Memory B cell (primary cell): ENCODE measurements around the gene CEP104.

Source experiments
- ATAC-seq: fragments of 150-1000 bp; cut with Tn5 transposase; 2 replicates; pipeline ENCODE4 v1.10.0; 2021; ENCODE audit warnings: low read depth, mild to moderate bottlenecking, moderate library complexity
- DNase-seq, 2 donors: peaks; one replicate each; pipeline ENCODE4 v3.0.0; 2022; ENCODE audit warnings: low spot score in 2 of 2
- H3K27ac Mint-ChIP-seq: one replicate; pipeline ENCODE4 v1.8.0; 2022; ENCODE audit warnings: mild to moderate bottlenecking, moderate library complexity, mixed read lengths
- H3K27me3 Mint-ChIP-seq: one replicate; pipeline ENCODE4 v1.8.0; 2022; ENCODE audit warnings: mixed read lengths
- H3K36me3 Mint-ChIP-seq: one replicate; pipeline ENCODE4 v1.8.0; 2022; ENCODE audit warnings: mild to moderate bottlenecking, mixed read lengths
- H3K4me1 Mint-ChIP-seq: one replicate; pipeline ENCODE4 v1.8.0; 2022; ENCODE audit warnings: mixed read lengths
- H3K4me3 Mint-ChIP-seq: one replicate; pipeline ENCODE4 v1.8.0; 2022; ENCODE audit warnings: mild to moderate bottlenecking, moderate library complexity, mixed read lengths
- H3K9me3 Mint-ChIP-seq: one replicate; pipeline ENCODE4 v1.8.0; 2022; ENCODE audit warnings: mixed read lengths

Gene CEP104

DNA sequence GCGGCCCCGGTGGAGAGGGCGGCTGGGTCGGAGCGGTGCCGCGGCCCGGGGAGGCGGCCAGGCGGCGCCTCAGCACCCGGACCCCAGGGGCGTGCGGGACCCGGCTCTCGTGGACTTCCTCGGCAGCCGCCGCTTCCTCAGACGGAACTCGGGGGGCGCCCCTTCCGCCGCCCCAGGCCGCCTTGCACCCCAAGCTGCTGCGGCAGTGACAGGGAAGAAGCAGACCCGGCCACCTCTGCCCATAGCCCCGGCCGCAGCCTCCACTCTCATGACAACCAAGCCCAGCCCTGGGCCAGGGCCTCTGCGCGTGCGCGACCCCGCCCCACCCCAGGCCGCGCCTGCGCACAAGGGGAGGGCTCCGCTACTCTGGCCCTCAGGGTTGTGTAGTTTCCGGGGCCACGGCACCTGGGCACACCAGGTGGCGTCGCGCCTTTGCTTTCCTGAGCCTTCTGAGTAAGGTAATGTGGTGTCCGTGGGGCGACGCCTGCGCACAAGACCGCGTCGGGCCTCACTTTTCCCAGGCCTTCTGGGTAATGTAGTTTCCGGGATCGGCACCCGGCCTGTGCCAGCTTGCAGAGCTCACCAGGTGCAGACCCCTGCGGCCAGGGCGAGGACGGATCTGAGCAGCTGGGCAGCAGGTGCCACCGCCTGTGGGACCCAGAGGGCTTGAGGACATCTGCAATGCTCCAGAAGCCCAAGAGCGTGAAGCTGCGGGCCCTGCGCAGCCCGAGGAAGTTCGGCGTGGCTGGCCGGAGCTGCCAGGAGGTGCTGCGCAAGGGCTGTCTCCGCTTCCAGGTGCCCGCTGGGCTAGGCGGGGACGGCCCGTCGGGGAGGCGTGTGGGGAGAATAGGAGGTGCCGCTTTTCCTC lies at the start of gene CEP104, which contains the start of gene DFFB:
TSS of gene CEP104 (minus strand) at position 289 of the 868 bp plus-strand sequence. CDS start 4,804 bp downstream, outside the sequence.
TSS of gene DFFB (plus strand) at position 554 of the 868 bp plus-strand sequence. CDS start at position 682, 128 bp downstream.
- ATAC-seq: peak; percentile 95
- DNase-seq: peak; percentile 98 to 99
- H3K4me3 Mint-ChIP-seq: peak within 1 kb of the TSS; percentile 100
- no peaks in the 10 kb centered on the region for H3K27me3 Mint-ChIP-seq
- peaks cover 22% of the 10 kb centered on the region for H3K4me1 Mint-ChIP-seq
- H3K27ac Mint-ChIP-seq: peak within 1 kb of the TSS; percentile 89
- peaks cover 3% of the 10 kb centered on the region for H3K36me3 Mint-ChIP-seq
- H3K9me3 Mint-ChIP-seq: no peaks in the 10 kb centered on the region

DNA sequence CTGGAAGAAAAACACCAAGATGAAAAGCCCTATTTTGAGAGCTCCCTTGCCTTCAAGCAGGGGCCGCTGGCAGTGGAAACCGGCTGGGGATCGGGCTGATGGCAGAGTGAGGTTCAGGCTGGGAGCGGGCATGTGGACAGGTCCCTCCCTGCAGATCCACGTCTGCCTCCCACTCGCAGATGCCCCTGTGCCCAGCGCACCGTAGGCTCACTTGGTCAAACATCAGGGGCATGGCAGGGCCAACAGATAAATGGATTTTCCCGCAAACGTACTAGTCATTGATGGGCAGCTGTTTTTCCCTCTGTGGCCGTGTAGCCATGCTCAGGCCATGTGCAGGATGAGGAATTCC lies 49.6 kb upstream of the CEP104 start:
- no peak for ATAC-seq
- DNase-seq: no peak
- H3K9me3 Mint-ChIP-seq: no peaks in the 10 kb centered on the region
- no peak overlapping the region for H3K27ac Mint-ChIP-seq
- H3K27me3 Mint-ChIP-seq: peaks cover 6% of the 10 kb centered on the region
- peaks cover 20% of the 10 kb centered on the region for H3K4me1 Mint-ChIP-seq
- no peak overlapping the region for H3K4me3 Mint-ChIP-seq
- no peaks in the 10 kb centered on the region for H3K36me3 Mint-ChIP-seq

DNA sequence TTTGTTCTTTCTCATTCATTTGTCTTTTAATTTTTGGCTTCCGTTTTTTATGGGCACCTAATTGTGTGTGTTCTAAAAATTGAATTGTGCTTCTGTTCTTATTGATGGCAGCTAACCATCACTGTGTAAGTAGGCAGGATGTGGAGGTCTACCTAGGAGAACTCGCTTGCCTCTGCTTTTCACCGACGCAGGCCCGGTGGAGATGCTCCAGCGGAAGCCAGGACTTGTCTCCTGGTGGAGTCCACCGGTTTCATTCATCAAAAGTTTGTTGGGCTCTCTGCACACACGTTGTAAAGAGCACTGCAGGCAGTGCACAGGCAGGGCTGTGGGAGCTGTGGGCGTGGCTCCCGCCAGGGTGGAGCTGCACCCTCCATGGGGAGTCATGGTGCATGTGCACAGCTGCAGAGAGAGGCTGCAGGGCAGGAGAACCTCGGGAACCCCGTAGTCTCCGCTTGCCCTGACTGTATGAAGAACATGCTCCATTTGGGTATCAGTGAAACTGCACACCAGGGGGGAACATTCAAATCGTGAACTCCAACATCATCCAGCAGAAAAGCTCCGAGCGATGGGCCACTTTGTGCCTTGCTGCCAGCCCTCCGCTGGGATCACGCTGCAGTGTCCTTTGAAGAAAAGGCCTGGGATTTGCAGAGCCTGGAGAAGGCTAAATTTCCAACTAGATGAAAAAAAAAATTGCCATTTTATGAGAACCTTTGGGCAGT lies 49.1 kb upstream of the CEP104 start:
- Mint-ChIP-seq H3K4me3 (no peak overlapping the region), H3K36me3 (no peaks in the 10 kb centered on the region), H3K9me3 (no peaks in the 10 kb centered on the region), H3K4me1 (peaks cover 20% of the 10 kb centered on the region), H3K27ac (peak overlapping the region; percentile 21), H3K27me3 (peaks cover 6% of the 10 kb centered on the region)
- no peak for ATAC-seq
- no peak for DNase-seq

DNA sequence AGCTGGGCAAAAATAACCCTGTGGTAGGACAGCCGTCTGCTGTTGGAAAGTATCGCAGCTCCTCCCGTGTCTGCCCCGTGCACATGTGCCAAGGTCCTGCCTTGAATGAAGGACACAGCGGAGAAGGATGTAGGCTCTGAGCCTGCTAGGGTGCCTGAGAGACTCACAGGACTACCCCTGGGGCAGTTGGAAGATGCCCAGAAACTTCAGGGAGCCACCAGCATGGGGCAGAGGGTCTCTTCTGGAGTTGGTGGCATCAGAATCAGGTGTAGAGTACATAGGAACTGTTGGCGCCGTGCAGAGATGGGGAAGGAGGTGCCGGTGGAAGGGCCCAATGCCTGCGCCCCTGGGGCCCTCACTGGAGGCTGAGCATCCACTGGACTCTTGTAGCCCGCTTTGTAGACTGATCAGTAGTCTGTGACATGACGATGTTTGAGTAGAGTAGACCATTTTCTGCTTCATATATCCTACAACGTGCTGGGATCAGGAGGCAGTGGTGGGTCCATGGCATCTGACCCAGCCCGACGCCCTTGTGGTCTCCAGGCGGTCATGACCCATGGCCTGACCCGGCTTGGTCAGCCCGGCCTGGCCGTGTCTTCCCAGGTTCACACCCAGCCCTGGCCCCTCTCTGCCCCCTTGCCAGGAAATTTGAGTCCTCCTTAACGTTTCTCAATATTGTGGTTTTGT lies 48.4 kb upstream of the CEP104 start:
- no peak for DNase-seq
- H3K9me3 Mint-ChIP-seq: no peaks in the 10 kb centered on the region
- H3K27ac Mint-ChIP-seq: peak overlapping the region; percentile 21
- ATAC-seq: no peak
- no peak overlapping the region for H3K4me3 Mint-ChIP-seq
- H3K27me3 Mint-ChIP-seq: peaks cover 6% of the 10 kb centered on the region
- peaks cover 16% of the 10 kb centered on the region for H3K4me1 Mint-ChIP-seq
- no peaks in the 10 kb centered on the region for H3K36me3 Mint-ChIP-seq

DNA sequence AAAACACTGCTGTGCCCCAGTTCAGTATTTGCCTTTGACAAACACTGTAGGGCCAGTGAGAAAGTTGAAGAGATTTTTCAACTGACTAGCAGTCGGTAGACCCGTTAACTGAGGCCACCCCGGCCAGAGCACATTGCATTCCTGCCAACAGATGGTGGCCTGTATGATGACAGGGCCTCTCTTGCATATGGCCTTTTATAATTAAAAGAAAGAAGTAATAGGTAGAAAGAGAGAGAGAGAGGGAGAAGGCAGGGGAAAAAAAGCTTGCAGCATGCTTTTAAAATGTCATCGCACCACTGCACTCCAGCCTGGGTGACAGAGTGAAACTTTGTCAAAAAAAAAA lies 47.8 kb upstream of the CEP104 start:
- DNase-seq: no peak
- no peak overlapping the region for H3K4me3 Mint-ChIP-seq
- peaks cover 6% of the 10 kb centered on the region for H3K27me3 Mint-ChIP-seq
- H3K9me3 Mint-ChIP-seq: no peaks in the 10 kb centered on the region
- peaks cover 11% of the 10 kb centered on the region for H3K4me1 Mint-ChIP-seq
- no peak for ATAC-seq
- no peaks in the 10 kb centered on the region for H3K36me3 Mint-ChIP-seq
- no peak overlapping the region for H3K27ac Mint-ChIP-seq

DNA sequence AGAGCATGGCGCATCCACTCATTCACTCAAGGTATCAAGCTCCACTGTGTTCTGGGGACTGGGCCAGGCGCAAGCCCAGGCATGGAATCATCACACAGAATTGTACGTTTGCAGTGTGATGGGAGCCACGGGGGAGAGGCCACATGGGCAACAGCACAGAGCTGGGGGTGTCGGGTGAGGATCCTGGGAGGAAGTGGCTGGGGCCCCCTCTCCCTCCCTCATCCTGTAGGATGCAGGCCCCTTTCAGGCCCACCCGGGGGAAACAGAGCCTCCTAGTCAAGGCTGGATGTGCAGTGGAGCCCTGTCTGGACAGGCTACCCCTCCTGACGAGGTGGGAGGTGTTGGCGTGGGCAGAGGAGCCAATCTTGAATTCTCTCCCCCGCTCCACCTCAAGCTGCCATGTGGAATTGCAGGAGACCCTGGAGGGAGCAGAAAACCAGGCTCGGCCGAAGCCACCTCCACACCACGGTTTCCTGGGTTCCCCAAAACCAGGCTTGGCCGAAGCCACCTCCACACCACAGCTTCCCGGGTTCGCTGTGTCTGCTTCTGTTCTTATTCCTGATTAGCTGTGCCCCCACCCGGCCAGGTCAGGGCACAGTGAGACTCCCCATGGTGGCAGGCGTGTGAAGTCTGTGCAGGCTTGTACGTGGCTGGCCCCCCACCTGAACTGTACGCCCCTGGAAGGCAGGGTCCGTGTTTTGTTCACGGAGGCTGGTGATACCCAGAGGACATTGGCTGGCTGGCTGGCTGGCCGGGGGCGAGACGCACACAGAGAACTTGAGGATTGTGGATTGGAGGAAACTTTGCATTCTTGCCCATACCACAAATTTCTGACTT lies 47.2 kb upstream of the CEP104 start:
- Mint-ChIP-seq H3K27ac (no peak overlapping the region), H3K4me1 (peaks cover 8% of the 10 kb centered on the region), H3K27me3 (peaks cover 6% of the 10 kb centered on the region), H3K4me3 (no peak overlapping the region), H3K36me3 (no peaks in the 10 kb centered on the region), H3K9me3 (no peaks in the 10 kb centered on the region)
- DNase-seq (no peak), ATAC-seq (no peak)

DNA sequence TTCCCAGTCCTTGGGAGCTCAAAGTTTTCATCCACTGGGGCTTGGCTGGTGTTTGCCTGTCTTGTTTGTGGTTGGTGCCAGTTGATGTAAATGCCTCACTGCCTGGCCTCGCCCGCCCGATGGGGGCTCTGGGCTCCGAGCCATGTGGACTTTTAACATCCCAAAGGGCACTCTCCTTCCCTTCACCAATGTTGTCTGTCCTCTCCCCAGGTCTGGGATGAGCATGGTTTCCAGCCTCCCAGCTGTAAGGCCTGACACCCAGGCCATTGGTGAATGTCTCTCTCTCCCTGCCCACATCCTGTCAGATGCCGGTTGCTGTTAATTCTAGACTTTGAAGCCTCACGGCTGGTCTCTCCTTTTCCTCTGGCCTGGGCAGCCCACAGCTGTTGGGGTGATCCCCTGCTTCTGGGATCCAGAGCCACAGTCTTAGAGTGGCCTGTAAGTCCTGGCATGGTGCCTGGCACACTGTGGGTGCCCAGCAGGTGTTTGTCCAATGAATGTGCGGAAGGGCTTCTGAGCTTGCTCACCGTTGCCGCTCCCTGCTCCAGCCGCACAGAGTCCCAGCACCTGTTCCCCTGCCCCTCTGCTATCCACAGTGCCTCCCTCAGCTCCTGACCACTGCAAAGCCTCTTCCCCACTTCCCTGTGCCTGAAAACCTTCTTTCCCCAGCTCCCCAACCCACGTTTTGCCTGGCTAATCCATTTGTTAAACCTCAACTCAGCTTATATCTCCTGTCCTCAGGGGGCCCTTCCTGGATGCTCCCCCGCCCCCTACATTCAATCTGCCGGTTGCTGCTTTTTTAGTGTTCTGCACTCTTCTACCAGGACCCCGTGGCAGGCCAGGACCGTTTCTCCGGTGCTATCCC lies 46.4 kb upstream of the CEP104 start:
- Mint-ChIP-seq H3K27ac (no peak overlapping the region), H3K36me3 (peaks cover 1% of the 10 kb centered on the region), H3K9me3 (no peaks in the 10 kb centered on the region), H3K4me1 (peaks cover 8% of the 10 kb centered on the region), H3K4me3 (no peak overlapping the region), H3K27me3 (peaks cover 2% of the 10 kb centered on the region)
- no peak for ATAC-seq
- DNase-seq: no peak

DNA sequence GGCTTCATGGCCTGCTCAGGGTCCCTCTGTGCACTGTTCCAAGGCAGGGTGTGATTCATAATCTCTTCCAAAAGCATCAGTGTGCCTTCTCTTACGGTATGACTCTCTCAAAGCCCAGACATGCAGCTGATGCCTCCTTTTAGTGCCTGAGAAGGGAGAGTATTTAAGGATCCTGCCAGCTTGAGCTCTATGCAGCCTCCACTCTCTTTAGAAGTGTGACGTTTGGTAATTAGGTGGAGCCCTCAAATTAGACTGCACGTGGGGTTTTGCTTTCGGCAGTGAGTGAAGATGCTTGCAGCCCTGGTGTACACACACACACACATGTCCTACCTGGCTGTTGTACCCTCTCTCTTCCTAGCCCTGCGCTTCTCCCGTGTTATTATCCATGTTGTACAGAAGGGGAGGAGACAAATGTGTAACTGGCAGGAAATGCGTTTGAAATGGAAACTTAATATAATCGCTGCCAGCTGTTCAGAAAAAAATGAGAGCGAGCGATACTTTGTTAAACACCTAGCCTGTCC lies 45.6 kb upstream of the CEP104 start:
- no peak for ATAC-seq
- no peaks in the 10 kb centered on the region for H3K27me3 Mint-ChIP-seq
- peaks cover 7% of the 10 kb centered on the region for H3K4me1 Mint-ChIP-seq
- no peak overlapping the region for H3K4me3 Mint-ChIP-seq
- no peak for DNase-seq
- H3K36me3 Mint-ChIP-seq: peaks cover 6% of the 10 kb centered on the region
- H3K27ac Mint-ChIP-seq: no peak overlapping the region
- H3K9me3 Mint-ChIP-seq: no peaks in the 10 kb centered on the region

DNA sequence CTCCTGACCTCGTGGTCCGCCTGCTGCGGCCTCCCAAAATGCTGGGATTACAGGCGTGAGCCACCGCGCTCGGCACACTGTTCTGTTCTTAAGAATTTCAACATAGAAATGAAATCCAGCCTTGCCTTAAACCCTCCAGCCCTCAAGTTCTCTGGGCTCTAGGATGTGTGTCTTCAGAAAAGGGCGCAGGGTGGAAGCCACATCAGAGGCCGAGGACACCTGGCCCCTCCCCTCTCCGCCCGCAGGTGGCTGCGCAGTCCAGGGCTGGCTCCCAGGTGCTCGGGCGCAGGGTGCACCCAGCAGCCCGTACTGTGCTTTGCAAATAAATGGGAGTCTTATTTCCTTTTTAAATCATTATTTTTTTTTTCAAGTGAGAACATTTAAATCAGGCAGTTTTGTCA lies 45.1 kb upstream of the CEP104 start:
- H3K4me3 Mint-ChIP-seq: peak overlapping the region; percentile 96
- H3K36me3 Mint-ChIP-seq: peaks cover 8% of the 10 kb centered on the region
- H3K4me1 Mint-ChIP-seq: peaks cover 8% of the 10 kb centered on the region
- ATAC-seq: no peak
- no peak overlapping the region for H3K27ac Mint-ChIP-seq
- peaks cover 3% of the 10 kb centered on the region for H3K9me3 Mint-ChIP-seq
- H3K27me3 Mint-ChIP-seq: no peaks in the 10 kb centered on the region
- no peak for DNase-seq

DNA sequence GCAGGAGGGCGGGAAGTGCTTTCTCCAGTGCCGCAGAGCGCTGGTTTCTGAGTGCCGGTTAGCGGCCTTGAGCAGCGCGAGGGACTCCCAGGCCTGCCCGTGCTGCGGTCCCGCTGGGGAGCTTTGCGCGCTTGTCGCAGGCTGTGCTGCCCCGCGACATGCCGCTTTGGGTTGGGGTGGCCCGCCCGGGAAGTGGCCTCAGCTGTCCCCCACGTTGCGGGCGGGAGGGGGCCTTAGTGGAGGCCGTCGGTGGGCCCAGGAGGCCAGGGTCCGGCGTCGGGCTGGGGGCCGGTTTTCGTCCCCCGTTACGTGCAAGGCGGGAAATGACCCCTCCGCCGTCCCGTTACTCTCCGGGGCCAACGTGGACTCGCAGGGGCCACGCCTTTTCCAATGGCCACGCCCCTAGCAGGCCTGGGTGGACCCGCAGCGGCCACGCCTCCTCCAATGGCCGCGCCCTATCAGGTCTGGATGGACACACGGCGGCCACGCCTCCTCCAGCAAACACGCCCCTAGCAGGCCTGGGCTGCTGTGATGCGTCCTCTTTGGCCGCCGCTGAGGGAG lies 44.0 kb upstream of the CEP104 start:
- peaks cover 12% of the 10 kb centered on the region for H3K4me1 Mint-ChIP-seq

DNA sequence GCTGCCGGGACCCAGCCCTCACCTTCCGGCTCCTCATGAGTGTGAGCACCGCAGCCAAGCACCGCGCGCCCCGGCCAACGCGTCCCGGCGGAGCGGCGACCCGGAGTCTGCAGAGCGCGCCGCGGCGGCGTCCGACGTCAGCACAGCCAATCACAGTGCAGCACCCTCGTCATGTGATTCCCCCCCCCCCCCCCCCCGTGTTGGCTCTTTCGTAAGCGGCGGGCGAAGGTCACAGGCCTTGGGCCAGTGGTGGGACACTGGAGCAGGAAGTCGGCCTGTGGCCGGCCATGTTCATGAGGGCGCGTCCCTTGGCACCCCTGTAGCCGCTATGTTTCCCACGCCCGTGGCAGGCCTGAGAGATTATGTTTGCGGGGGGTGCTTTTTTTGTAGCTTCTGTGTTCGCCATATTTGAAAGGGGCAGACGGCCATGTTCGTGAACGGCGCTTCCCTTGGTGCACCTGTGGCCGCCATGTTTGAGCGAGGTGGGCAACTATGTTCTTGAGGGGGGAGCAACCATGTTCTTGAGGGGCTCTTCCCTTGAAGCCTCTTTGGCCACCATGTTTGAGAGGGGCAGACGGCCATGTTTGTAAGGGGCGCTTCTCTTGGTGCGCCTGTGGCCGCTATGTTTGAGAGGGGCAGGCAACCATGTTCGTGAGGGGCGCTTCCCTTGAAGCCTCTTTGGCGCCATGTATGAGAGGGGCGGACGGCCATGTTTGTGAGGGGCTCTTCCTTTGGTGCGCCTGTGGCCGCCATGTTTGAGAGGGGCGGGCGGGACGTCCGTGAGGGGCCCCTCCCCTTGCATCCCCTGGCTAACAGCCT lies 43.3 kb upstream of the CEP104 start, which contains the start of gene C1orf174:
TSS of gene C1orf174 (minus strand) at position 123 of the 819 bp plus-strand sequence. CDS start at position 37, 86 bp downstream.
- peak within 1 kb of the TSS; percentile 96 for H3K4me3 Mint-ChIP-seq
- DNase-seq: peak; percentile 81 to 91
- peak within 1 kb of the TSS; percentile 88 for H3K27ac Mint-ChIP-seq
- no peaks in the 10 kb centered on the region for H3K27me3 Mint-ChIP-seq
- H3K4me1 Mint-ChIP-seq: peaks cover 12% of the 10 kb centered on the region
- H3K36me3 Mint-ChIP-seq: peaks cover 17% of the 10 kb centered on the region
- peak; percentile 78 for ATAC-seq
- H3K9me3 Mint-ChIP-seq: peaks cover 3% of the 10 kb centered on the region

More for the DNA sequence above, 44.0 kb upstream of the CEP104 start:
- ATAC-seq: peak; percentile 39
- H3K9me3 Mint-ChIP-seq: peaks cover 3% of the 10 kb centered on the region
- H3K27me3 Mint-ChIP-seq: no peaks in the 10 kb centered on the region
- H3K27ac Mint-ChIP-seq: peak overlapping the region; percentile 88
- peak overlapping the region; percentile 96 for H3K4me3 Mint-ChIP-seq
- peaks cover 15% of the 10 kb centered on the region for H3K36me3 Mint-ChIP-seq
- DNase-seq: peak; percentile 85 to 88
